Measurements from ENCODE around the gene GNAQ.
"Not testable (repeated sequence)": the region's sequence is repeated elsewhere in the genome, so short reads cannot be mapped to it uniquely, and the experiment has no call there.

GNAQ gene

DNA sequence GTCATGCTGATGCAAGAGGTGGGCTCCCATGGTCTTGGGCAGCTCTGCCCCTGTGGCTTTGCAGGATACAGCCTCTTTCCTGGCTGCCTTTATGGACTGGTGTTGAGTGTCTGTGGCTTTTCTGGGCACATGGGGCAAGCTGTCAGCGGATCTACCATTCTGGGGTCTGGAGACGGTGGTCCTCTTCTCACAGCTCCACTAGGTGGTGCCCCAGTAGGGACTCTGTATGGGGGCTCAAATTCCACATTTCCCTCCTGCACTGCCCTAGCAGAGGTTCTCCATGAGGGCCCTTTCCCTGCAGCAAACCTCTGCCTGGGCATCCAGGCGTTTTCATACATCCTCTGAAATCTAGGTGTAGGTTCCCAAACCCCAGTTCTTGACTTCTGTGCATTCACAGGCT is 340.9 kb downstream of the GNAQ start:
- not testable (repeated sequence) for DNase-seq (ENCODE audit: low spot score)

DNA sequence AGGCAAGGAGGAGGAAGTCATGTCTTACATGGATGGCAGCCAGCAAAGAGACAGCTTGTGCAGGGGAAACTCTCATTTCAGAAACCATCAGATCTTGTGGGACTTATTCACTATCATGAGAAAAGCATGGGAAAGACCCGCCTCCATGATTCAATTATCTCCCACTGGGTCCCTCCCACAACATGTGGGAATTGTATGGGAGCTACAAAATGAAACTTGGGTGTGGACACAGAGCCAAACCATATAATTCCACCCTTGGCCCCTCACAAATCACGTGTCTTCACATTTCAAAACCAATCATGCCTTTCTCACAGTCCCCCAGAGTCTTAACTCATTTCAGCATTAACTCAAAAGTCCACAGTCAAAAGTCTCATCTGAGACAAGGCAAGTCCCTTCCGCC is 341.5 kb downstream of the GNAQ start:
- not testable (repeated sequence) for DNase-seq (ENCODE audit: low spot score)

DNA sequence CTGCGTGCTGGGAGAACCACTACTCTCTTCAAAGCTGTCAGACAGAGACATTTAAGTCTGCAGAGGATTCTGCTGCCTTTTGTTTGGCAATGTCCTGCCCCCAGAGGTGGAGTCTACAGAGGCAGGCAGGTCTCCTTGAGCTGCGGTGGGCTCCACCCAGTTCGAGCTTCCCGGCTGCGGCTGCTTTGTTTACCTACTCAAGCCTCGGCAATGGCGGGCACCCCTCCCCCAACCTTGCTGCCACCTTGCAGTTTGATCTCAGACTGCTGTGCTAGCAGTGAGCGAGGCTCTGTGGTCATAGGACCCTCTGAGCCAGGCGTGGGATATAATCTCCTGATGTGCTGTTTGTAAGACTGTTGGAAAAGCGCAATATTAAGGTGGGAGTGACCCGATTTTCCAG is 343.9 kb downstream of the GNAQ start:
- not testable (repeated sequence) for DNase-seq (ENCODE audit: low spot score)

- DNase-seq (ENCODE audit: low spot score): no peak
Observed at GRCh38 chr9:77680581-77680980, 351.0 kb downstream of the GNAQ start.

DNA sequence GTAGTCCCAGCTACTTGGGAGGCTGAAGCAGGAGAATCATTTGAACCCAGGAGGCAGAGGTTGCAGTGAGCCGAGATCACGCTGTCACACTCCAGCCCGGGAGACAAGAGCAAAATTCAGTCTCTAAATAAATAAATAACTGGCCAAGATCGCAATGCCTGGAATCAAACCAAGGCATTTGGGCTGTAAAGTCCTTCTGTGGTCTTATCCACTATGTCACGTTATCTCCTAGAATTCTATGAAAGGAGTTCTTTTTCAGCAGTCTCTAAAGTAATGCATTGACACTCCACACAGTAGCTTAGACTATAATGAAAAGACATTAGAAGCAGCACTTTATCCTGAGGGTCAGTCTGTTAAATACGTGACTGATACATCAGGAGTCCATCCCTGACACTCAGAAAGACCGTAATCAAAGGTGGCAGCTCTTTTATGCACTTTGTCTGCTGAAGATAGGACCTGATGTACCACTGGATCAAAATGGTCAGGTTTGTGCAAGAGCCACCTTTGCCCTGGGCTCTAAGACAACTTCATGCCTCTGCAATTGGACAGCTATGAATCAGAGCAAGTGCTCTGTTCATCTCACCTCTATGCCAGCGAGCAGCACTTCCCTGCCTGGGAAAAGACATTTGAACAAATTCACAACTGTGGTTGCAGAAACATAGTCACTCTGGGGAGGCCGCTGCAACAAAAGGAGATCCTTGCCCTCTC is 351.8 kb downstream of the GNAQ start:
- no peak for DNase-seq (ENCODE audit: low spot score)

DNA sequence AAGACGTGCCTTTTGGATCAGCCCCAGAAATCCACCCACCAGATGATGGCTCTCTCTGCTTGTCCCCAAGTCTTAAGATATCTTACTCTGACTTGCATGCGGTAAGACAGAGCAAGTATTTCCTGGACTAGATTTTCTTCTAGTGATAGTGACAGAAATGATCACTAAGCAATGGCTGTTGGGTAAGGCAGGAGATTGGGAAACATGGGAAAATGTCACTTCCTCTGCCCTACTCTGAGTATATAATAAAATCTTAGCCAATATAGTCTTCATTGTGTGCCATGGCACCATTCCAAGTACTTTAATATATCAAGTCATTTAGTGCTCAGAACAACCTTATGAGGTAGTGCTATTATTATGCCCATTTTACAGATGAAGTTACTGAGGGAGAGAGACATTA is 352.5 kb downstream of the GNAQ start:
- DNase-seq (ENCODE audit: low spot score): no peak

DNA sequence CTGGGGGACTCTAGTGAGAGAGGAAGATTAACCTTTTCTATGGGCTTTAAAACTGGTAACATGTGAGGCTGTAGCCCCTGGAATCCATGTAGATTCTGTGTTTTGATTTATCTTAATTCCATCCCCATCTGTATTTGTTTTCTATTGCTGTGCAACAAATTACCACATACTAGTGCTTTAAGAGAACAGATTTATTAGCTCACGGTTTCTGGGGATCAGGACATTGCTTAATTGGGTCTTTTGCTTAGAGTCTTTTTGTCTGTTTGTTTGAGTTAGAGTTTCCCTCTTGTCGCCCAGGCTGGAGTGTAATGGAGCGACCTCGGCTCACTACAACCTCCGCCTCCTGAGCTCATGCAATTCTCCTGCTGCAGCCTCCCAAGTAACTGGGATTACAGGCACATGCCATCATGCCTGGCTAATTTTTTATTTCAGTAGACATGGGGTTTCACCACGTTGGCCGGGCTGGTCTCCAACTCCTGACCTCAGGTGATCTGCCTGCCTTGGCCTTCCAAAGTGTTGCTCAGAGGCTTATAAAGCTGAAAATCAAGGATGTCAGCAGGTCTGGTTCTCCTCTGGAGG is 353.6 kb downstream of the GNAQ start:
- DNase-seq (ENCODE audit: low spot score): no peak

DNA sequence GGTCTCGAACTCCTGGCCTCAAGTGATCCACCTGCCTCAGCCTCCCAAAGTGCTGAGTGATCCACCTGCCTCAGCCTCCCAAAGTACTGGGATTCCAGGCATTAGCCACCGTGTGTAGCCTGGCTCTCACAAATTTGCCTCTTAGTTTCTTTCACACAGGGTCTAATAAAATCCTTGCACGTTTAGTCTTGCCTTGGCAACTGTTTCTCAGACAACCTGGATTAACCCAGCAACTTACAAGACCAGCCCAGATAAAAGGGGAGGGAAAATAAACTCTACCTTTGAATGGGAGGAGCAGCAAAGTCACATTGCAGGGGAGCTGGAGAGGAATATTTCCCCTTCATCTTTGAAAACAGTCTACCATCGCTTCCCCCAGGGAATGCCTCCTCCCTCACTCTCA is 354.2 kb downstream of the GNAQ start:
- DNase-seq (ENCODE audit: low spot score): no peak

DNA sequence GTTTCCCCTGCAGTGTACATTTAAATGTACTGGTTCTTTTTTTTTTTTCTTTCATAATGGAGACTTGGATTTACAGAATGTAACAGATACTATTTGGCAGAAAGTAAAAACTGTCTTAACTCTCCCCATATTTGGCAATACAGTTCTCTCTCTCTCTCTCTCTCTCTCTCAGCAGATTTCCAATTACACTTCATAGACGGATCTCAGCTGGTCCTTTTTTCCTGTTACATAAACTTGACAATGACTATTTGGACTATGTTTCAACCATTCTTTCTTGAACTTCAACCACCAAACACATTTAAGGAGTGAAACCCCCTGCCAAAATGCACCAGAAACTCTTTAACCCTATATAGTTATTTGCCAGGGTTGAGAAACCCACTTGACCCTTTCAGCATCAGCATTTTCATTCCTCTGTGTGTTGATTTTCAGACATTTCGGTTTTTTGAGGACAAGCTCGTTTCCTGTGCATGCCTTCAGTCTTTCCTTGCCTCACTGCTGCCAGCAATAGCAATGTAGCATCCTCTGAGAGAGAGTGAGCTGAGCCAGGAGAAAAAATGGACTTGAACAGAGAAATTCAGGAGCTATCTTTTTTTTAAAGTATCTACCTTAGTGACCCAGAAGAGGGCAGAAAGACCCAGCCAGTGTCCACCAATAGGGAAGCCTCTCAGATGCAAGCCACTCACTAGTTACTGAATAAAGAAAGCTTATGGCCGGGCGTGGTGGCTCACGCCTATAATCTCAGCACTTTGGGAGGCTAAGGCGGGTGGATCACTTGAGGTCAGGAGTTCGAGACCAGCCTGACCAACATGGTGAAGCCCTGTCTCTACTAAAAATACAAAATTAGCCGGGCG is 357.4 kb downstream of the GNAQ start:
- no peak for DNase-seq (ENCODE audit: low spot score)

- DNase-seq (ENCODE audit: low spot score): no peak
Observed at GRCh38 chr9:77672183-77672582, 359.4 kb downstream of the GNAQ start.

- DNase-seq (ENCODE audit: low spot score): no peak
Observed at GRCh38 chr9:77667151-77667550, 364.5 kb downstream of the GNAQ start.
